Measurements from ENCODE around the gene NFATC2.
"Not testable (repeated sequence)": the region's sequence is repeated elsewhere in the genome, so short reads cannot be mapped to it uniquely, and the experiment has no call there.

NFATC2 gene

GRCh38 chr20:51354191-51354768 is 188.2 kb downstream of the NFATC2 start:
- DNase-seq (ENCODE audit: low read depth): peak; percentile 87

- no peak for DNase-seq (ENCODE audit: low read depth)
Measured at GRCh38 chr20:51353491-51353890, 189.0 kb downstream of the NFATC2 start.

GRCh38 chr20:51352791-51353190 is 189.7 kb downstream of the NFATC2 start:
- no peak for DNase-seq (ENCODE audit: low read depth)

DNA sequence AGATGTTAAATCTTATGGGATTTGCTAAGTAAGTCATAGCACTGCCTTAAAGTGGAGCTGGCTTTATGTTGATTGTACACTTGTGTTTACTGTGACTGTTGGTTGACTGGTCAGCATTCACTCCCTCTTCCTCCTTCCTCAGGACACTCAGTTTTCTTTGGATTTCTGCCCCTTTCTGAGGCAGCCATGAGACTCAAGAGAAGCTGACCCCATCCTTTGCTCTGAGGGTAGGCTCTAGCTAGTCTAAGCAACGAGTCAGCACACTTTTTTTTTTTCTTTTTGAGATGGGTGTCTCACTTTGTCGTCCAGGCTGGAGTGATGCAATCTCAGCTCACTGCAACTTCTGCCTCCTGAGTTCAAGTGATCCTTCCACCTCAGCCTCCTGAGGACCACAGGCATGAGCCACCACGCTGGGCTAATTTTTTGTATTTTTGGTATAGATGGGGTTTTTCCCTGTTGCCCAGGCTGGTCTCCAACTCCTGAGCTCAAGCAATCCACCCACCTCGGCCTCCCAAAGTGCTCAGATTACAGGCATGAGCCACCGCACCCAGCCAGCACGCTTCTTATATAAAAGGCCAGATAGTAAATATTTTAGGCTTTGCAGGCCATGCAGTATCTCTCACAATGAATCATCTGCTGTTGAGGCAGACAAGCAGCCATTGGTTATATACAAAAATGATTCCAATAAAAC is 191.4 kb downstream of the NFATC2 start:
- peak; percentile 94 for DNase-seq (ENCODE audit: low read depth)

- no peak for DNase-seq (ENCODE audit: low read depth)
Measured at GRCh38 chr20:51348876-51349275, 193.6 kb downstream of the NFATC2 start.

DNA sequence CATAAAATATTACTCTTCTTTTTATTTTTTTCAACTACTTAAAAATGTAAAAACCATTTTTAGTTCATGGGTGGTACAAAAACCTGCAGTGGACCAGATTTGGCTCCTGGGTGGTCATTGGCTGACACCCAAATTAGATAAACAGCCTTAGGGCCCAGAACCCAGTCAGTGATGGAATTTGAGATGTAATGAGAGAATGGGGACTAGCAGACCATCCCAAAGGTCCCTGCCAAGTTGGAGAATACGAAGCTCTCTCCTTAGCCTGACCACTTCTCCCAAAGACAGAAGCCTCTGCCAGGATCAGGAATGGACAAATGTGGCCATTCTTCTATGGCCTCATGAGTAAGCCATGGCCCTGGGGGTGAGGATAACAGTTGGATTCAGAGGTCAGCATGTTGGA is 194.7 kb downstream of the NFATC2 start:
- peak; percentile 53 for DNase-seq (ENCODE audit: low read depth)

DNA sequence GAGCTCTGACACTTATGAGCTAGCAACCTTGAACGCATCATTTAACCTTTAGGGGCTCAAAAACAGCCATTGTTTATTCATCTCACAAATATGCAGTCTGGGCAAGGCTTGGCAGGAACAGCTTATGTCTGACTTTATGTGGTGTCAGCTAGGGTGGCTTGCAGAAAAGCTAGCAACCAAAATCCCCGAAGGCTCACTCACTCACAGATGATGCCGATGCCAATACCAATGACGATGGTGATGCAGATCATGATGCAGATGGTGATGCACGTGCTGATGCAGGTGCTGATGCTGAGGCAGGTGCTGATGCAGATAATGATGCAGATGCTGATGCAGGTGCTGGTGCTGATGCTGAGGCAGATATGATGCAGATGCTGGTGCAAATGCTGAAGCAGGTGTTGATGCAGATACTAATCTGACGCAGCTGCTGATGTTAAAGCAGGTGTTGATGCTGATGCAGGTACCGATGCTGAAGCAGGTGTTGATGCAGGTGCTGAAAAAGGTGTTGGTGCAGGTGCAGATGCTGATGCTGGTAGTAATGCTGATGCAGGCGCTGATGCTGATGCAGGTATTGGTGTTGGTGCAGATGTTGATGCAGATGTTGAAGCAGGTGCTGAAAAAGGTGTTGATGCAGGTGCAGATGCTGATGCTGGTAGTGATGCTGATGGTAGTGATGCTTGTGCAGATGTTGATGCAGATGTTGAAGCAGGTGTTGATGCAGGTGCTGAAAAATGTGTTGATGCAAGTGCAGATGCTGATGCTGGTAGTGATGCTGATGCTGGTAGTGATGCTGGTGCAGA is 195.6 kb downstream of the NFATC2 start:
- DNase-seq (ENCODE audit: low read depth): peak; percentile 83

GRCh38 chr20:51345601-51346101 is 196.9 kb downstream of the NFATC2 start:
- DNase-seq (ENCODE audit: low read depth): peak; percentile 89

DNA sequence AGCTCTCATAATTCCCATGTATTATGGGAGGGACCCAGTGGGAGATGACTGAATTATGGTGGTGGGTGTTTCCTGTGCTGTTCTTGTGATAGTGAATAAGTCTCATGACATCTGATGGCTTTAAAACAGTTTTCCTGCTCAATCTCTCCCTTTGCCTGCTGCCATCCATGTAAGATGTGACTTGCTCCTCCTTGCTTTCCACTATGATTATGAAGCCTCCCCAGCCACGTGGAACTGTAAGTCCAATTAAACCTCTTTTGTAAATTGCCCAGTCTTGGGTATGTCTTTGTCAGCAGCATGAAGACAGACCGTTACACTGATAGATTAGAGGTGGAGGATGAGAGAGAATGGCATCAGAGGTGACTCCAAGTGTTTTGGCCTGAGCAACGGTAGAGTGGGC is 198.7 kb downstream of the NFATC2 start:
- not testable (repeated sequence) for DNase-seq (ENCODE audit: low read depth)

GRCh38 chr20:51342510-51343236 is 199.8 kb downstream of the NFATC2 start:
- DNase-seq (ENCODE audit: low read depth): no peak

DNA sequence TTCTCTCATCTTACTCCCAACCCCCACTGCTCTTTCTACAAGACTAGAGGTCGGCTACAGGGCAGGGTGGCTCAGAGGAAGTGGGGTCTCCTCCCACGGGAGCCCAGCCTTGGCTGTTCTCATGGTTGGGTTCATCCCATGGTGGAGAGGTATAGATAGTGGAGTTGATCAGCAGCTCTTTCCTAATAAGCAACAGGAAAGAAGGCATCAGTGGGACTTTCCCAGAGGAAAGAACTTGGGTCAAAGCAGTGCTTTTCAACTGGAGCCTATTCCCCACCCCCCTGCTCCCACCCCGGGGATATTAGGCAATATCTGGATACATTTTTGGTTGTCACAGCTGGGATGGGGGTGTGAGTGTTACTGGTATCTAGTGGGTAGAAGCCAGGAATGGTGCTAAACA is 200.9 kb downstream of the NFATC2 start:
- peak; percentile 56 for DNase-seq (ENCODE audit: low read depth)

DNA sequence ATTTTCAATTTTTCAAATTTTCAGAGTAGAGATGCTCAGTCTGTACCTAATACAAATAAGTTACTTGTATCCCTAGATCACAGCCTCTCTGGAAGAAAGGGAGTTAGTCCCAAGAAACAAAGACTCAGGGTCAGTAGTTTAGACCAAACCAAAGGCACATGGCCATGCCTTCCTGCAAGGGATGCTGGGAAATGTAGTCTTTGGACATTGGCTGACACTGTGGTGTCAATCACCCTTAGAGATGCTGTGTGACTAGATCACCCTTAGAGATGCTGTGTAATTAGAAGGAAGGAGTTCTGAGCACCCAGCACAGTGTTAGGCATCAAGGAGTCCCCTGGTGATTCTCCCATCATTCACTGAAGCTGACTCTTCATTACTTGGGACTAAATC is 202.1 kb downstream of the NFATC2 start:
- no peak for DNase-seq (ENCODE audit: low read depth)

DNA sequence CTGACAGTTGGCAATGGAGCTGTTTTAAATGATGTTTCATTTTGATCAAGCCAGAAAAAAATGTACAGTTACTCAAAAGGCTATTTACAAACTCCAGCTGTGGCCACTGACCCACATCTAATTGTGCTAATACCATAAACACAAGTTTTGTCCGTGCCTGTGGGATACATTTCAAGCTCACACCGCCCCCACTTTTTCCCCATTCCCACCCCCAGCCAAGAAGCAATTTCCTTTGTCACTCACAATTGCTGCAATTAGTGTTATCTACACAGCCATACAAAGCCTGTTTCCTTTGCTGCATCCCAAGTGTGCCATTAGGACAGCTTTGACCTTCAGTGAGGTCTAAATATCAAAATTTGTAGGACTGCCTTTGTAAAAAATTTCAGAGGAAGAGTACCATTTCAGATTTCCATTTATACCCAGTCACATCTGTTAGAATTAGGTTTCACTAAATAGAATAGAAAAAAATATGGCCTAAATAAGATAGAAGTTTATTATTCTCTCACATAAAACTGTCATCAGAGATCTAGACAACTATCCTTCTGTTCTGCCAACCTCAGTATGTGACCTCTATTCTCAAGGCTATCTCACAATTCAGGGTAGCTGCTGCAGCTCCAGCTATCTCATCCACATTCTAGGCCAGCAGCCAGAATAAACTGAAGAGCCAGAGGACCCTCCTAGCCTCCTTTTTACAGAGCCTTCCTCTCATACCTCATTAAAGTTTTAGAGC is 202.6 kb downstream of the NFATC2 start:
- peak; percentile 39 for DNase-seq (ENCODE audit: low read depth)

GRCh38 chr20:51338692-51339440 is 203.7 kb downstream of the NFATC2 start:
- peak; percentile 46 for DNase-seq (ENCODE audit: low read depth)

GRCh38 chr20:51337126-51337805 is 205.3 kb downstream of the NFATC2 start:
- no peak for DNase-seq (ENCODE audit: low read depth)
